A549 treated with GW870086 at 1 μM for 4 hours (cell line): ENCODE data around the gene SLC6A6. TPM values are rescaled to one million over a fixed set of nuclear protein-coding genes. Genes with fewer than 3 reads are reported as not detected.

ENCODE experiments used
- total RNA-seq: library from RNA; stranded (reverse); fragments of 200-300 nt; extraction: Qiagen RNA extraction; gene quantifications from 5 replicates; pipeline ENCODE4 v1.2.3, GENCODE V29; 2022; ENCODE audit warnings: low read depth

The SLC6A6 gene
- 76.4 to 100 TPM (median 95.5 TPM) in 5 replicates for total RNA-seq

DNA sequence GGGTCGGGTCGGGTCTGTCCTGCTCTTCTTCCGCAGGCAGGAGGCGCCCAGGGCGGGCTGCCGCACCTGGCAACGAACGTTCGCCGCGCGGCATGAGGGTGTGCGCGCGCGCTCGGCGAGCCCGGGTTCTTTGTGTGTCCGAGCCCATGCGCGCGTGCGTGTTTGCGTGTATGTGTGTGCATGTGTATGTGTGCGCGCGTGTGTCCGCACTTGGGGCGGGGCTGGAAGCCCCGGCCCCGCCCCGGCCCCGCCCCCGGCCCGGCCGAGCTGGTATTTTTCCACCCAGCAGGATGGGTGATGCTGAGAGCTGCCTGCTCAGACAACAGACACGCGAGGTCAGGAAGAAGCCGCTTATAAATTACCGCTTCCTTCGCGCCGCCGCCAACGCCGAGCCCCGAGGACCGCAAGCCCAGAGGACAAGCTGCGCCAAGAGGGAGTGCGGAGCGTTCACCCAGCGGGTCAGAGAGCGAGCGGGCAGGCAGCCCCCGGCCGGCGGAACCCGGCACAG, at the start of gene SLC6A6:
Gene SLC6A6, plus strand, starts transcription at position 303 of the 508 bp plus-strand sequence. CDS start 41,029 bp downstream, outside the sequence.

Other genes starting within 250 kb of the SLC6A6 start
- gene XPC, start 224.0 kb upstream of the SLC6A6 start, total RNA-seq, result 22.8 to 32.5 TPM (median 30.7 TPM) in 5 replicates
- 20.8 to 24.5 TPM (median 22.4 TPM) in 5 replicates for gene LSM3, start 223.8 kb upstream of the SLC6A6 start, total RNA-seq
- 1.0 to 2.0 TPM (median 1.6 TPM) in 5 replicates for gene GRIP2, start 137.7 kb downstream of the SLC6A6 start, total RNA-seq
- gene CCDC174, start 249.2 kb downstream of the SLC6A6 start, total RNA-seq, result 13.0 to 14.0 TPM (median 13.6 TPM) in 5 replicates